NT2/D1 (cell line): ENCODE results near the gene NDUFB11.

Experiments used
- SUZ12 ChIP-seq: IDR thresholded peaks from 2 replicates; pipeline ENCODE4 v1.6.1; 2011; ENCODE audit not compliant: insufficient read length, insufficient read depth; ENCODE audit errors: extremely low read depth
- YY1 ChIP-seq: IDR thresholded peaks from 2 replicates; pipeline ENCODE4 v1.6.1; 2011; ENCODE audit not compliant: insufficient read length, insufficient read depth
- ZNF274 ChIP-seq: IDR thresholded peaks from 2 replicates; pipeline ENCODE4 v1.6.1; 2011; ENCODE audit warnings: mild to moderate bottlenecking, low read depth, low read length

DNA sequence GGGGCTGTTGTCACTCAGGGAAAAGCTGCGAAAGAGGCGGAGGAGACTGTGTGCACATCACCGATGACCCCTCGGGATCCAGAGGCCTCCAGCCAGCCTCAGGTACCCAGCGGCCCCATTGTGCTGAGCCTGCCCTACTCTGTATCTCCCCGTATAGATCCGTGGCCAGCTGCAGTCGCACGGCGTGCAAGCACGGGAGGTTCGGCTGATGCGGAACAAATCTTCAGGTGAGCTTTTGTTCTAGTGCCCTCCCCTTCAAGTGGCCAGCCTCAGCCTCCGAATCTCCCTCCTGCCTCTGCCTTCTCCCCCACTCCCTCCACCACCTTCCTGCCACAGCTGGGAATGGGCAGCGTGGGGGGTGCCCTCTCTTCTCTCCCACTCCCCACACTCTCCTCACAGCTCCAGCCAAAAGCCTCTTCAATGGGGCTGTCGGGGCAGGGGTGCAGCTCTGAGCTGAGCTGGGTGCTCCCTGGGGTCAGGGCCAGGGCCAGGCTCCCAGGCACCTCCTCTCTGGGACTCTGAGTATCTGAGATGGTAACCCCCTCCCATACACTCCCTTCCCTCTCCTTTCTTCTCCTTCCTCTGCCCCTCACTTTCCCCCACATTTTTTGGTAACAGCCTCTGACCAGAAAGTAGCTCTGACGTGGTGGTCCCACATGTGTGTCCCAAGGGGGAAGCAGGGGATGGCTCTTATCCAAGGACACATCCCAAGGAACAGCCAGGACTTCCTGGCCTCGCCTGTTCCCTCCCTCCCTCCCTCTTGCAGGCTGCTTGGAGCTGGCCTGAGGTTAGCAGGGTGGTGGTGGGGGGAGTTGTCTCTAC, 28.7 kb upstream of the NDUFB11 start:
- TF ChIP-seq SUZ12: no peak
- TF ChIP-seq YY1: no peak
- no peak for TF ChIP-seq ZNF274
